Measurements from ENCODE around the gene TM9SF1.

- TF ChIP-seq CTCF (IDR thresholded peaks at IDR 0.05) (no peak), POLR2AphosphoS5 (IDR thresholded peaks at IDR 0.05; ENCODE audit: low read depth, low read length) (no peak), TCF7L2 (IDR thresholded peaks at IDR 0.05; ENCODE audit: low read depth, low read length) (no peak), REST (IDR thresholded peaks at IDR 0.05; ENCODE audit: insufficient read depth in 1 of 2, low read depth in 2 of 2, low read length in 1 of 2) (no peak), SIN3A (IDR thresholded peaks at IDR 0.05; ENCODE audit: borderline replicate concordance, insufficient read depth, low read depth, low read length) (no peak)
Measured at GRCh38 chr14:24183014-24183481, 12.2 kb downstream of the TM9SF1 start.

Data from Panc1 (cell line).